Body of pancreas (tissue), 4 donors: ENCODE measurements around the gene BRAF. TPM values are rescaled to one million over a fixed set of nuclear protein-coding genes. Genes with fewer than 3 reads are reported as not detected.

ENCODE experiments used
- ATAC-seq: fragments of 150-250 bp; one replicate; pipeline ENCODE4 v1.9.1; 2016
- DNase-seq, 4 donors: peaks; one replicate each; pipeline ENCODE4 v3.0.0-alpha.2; 2019
- H3K27ac ChIP-seq, 4 donors: fragments of 200-600 bp; sonication (generic); 1 replicate in 3 of 4; 2 replicates in 1 of 4; pipeline versions ENCODE4 v1.5.1 to v1.6.1; 2016 to 2019; ENCODE audit warnings: mild to moderate bottlenecking in 1 of 4, mixed read lengths in 1 of 4, moderate library complexity in 1 of 4
- H3K27me3 ChIP-seq, 2 donors: fragments of 200-600 bp; sonication (generic); one replicate each; pipeline ENCODE4 v1.6.0; 2016; ENCODE audit warnings: mild to moderate bottlenecking in 1 of 2
- H3K36me3 ChIP-seq, 2 donors: fragments of 200-600 bp; sonication (generic); replicated peaks in 1 of 2; 2 replicates each; pipeline ENCODE4 v1.5.1; 2016; ENCODE audit warnings: low read depth in 2 of 2; ENCODE audit not compliant: insufficient read depth in 1 of 2
- H3K4me1 ChIP-seq: fragments of 200-600 bp; sonication (generic); one replicate; pipeline ENCODE4 v1.6.0; 2016
- H3K4me3 ChIP-seq, 2 donors: fragments of 200-600 bp; sonication (generic); 1 replicate in 1 of 2; 2 replicates in 1 of 2; pipeline ENCODE4 v1.5.1; 2016 to 2019
- H3K9me3 ChIP-seq, 3 donors: fragments of 200-600 bp; sonication (generic); 1 replicate in 2 of 3; 2 replicates in 1 of 3; pipeline ENCODE4 v1.5.1; 2016
- POLR2A ChIP-seq, 3 donors: fragments of 450-650 bp; IDR thresholded peaks; one replicate each; pipeline ENCODE4 v1.6.1; 2016; ENCODE audit warnings: antibody characterized with exemption in 3 of 3, mild to moderate bottlenecking in 2 of 3
- WGBS, 2 donors: methylation state at CpG; one replicate each; pipeline ENCODE4 v1.1.5; 2017; 5-methylcytosine and 5-hydroxymethylcytosine counted together
- intact Hi-C: fragments of 100-400 bp; cut with DNase I; formaldehyde crosslinking; loops from one replicate; pipeline ENCODE4 v1.15.1; 2023
- total RNA-seq, 2 donors: library from RNA; depleted of rRNA; stranded (reverse); fragments of >200 nt; gene quantifications; one replicate each; pipeline ENCODE4 v1.1.0, GENCODE V29; 2016
- TF ChIP-seq, protein P1 (sequence below), 7 experiments: fragments of 450-650 bp in 4 of 7; fragments of 200-600 bp in 3 of 7; sonication (generic) in 3 of 7; IDR thresholded peaks; one replicate each; pipeline ENCODE4 v1.5.1; 2016 to 2019; ENCODE audit warnings: antibody characterized with exemption in 7 of 7

BRAF gene
- total RNA-seq, 2 donors from 2014 or later: 41.9 to 51.1 TPM

- H3K36me3 ChIP-seq: peaks cover 0 to 3% of the 10 kb centered on the region in 2 donors
- ATAC-seq: no peak
- intact Hi-C loops: no loop called here
These were observed 233.2 kb downstream of the BRAF start for GRCh38 chr7:140691376-140692045.

DNA sequence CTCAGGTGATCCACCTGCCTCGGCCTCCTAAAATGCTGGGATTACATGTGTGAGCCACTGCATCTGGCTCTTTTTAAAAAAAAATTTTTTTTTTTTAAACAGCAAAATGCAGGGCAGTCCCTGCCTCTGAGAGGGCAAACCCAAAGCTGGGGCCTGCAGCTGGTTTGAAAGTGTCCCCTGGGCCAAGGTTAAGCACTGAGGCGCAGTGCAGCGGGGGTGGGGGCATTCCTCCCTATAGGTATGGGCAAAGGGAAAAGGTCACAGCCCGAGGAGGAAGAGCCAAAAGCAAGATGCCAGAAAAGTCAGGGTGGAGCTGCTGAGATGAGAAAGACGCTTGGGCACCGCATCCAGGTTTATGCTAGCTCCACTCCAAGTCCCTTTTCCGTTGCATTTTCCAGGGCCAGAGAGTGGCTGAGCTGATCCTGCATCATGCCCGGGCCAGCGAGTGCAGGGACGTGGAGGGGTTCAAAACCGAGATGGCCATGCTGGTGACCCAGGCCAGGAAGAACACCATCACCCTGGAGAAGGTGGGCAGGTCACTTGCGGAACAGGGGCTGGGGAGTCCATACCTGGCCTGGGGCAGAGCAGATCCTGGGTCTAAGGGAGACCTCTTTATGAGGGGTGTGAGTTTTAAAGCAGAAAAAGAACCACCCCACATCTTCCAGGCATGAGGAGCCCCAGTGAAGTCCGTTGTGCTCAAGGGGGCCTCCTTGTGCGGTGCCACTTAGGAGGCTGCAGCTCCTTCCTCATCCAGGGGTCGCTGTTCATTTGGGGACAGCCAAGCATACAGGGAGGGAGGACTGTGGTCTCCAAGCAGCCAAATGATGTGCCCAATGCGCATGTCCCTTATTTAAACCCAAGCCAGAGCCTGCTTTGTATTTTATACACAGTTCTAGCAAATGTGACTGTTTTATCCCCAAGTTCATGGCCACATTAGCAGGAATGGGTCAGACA, 235.3 kb downstream of the BRAF start:
- no peaks in the 10 kb centered on the region for H3K27me3 ChIP-seq
- no peak overlapping the region for H3K4me3 ChIP-seq
- DNase-seq: no peak
- TF ChIP-seq, protein P1, sequence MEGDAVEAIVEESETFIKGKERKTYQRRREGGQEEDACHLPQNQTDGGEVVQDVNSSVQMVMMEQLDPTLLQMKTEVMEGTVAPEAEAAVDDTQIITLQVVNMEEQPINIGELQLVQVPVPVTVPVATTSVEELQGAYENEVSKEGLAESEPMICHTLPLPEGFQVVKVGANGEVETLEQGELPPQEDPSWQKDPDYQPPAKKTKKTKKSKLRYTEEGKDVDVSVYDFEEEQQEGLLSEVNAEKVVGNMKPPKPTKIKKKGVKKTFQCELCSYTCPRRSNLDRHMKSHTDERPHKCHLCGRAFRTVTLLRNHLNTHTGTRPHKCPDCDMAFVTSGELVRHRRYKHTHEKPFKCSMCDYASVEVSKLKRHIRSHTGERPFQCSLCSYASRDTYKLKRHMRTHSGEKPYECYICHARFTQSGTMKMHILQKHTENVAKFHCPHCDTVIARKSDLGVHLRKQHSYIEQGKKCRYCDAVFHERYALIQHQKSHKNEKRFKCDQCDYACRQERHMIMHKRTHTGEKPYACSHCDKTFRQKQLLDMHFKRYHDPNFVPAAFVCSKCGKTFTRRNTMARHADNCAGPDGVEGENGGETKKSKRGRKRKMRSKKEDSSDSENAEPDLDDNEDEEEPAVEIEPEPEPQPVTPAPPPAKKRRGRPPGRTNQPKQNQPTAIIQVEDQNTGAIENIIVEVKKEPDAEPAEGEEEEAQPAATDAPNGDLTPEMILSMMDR (IDR thresholded peaks at IDR 0.05): no peak
- TF ChIP-seq POLR2A (IDR thresholded peaks at IDR 0.05): no peak
- intact Hi-C loops: no loop called here
- no peaks in the 10 kb centered on the region for H3K4me1 ChIP-seq
- ATAC-seq: no peak
- no peaks in the 10 kb centered on the region for H3K9me3 ChIP-seq
- peaks cover 0 to 3% of the 10 kb centered on the region in 2 donors for H3K36me3 ChIP-seq
- no peak overlapping the region for H3K27ac ChIP-seq
- WGBS, 2 donors: 86 to 91% methylated on average over 16 of the region's 16 CpGs

More at GRCh38 chr7:140691376-140692045, 233.2 kb downstream of the BRAF start:
- no peak for DNase-seq
- Histone ChIP-seq H3K9me3 (no peaks in the 10 kb centered on the region), H3K4me1 (peaks cover 5% of the 10 kb centered on the region), H3K4me3 (no peak overlapping the region), H3K27me3 (no peaks in the 10 kb centered on the region), H3K27ac (no peak overlapping the region)
- WGBS, 2 donors: 84 to 86% methylated on average over 11 to 12 of the region's 12 CpGs
- TF ChIP-seq, protein P1 (IDR thresholded peaks at IDR 0.05): no peak
- no peak for TF ChIP-seq POLR2A (IDR thresholded peaks at IDR 0.05)

- DNase-seq (no peak), ATAC-seq (no peak)
- TF ChIP-seq, protein P1 (IDR thresholded peaks at IDR 0.05): no peak
- TF ChIP-seq POLR2A (IDR thresholded peaks at IDR 0.05): no peak
- 78 to 92% methylated on average over 5 to 6 of the region's 6 CpGs for WGBS, 2 donors
- intact Hi-C loops: no loop called here
- H3K27me3 ChIP-seq: no peaks in the 10 kb centered on the region
- H3K4me3 ChIP-seq: no peak overlapping the region
- no peaks in the 10 kb centered on the region for H3K4me1 ChIP-seq
- H3K36me3 ChIP-seq: peaks cover 0 to 3% of the 10 kb centered on the region in 2 donors
- no peaks in the 10 kb centered on the region for H3K9me3 ChIP-seq
- H3K27ac ChIP-seq: no peak overlapping the region
These were observed 236.4 kb downstream of the BRAF start for GRCh38 chr7:140688341-140688740.

DNA sequence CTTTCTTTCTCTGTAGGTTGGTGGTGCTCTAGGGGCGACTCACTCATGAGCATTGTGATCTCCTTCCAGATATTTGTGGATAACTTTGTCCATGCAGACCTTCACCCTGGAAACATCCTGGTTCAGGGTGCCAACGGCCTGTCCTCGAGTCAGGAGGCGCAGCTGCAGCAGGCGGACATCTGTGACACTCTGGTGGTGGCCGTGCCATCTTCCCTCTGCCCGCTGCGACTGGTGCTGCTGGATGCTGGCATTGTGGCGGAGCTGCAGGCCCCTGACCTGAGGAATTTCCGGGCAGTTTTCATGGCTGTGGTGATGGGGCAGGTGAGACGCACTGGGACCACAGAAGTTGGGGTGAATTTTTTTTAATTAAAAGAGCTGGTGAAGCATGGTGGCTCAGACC, 237.8 kb downstream of the BRAF start:
- DNase-seq: no peak
- H3K4me3 ChIP-seq: no peak overlapping the region
- H3K4me1 ChIP-seq: no peaks in the 10 kb centered on the region
- peaks cover 0 to 3% of the 10 kb centered on the region in 2 donors for H3K36me3 ChIP-seq
- no peak overlapping the region for H3K27ac ChIP-seq
- TF ChIP-seq, protein P1 (IDR thresholded peaks at IDR 0.05): no peak
- no peak for TF ChIP-seq POLR2A (IDR thresholded peaks at IDR 0.05)
- no peak for ATAC-seq
- 79 to 90% methylated on average over 4 to 11 of the region's 11 CpGs for WGBS, 2 donors
- intact Hi-C loops: no loop called here
- H3K9me3 ChIP-seq: no peaks in the 10 kb centered on the region
- no peaks in the 10 kb centered on the region for H3K27me3 ChIP-seq
